SK-N-SH (cell line): Measurements from ENCODE around the gene GDPD1. TPM values are rescaled to one million over a fixed set of nuclear protein-coding genes. Genes with fewer than 3 reads are reported as not detected.

Experiments used
- CTCF ChIA-PET: fragments of 300-600, 350-600 bp; formaldehyde crosslinking; extraction: SDS; loops from one replicate; lab custom pipeline; 2021; lab: Yijun Ruan, JAX
- POLR2A ChIA-PET: fragments of 350-600 bp; sonication (Branson Sonifier 250); formaldehyde crosslinking; extraction: SDS; loops from one replicate; lab custom pipeline; 2020; ENCODE audit warnings: antibody characterized with exemption, inconsistent platforms; lab: Yijun Ruan, JAX
- DNase-seq: peaks from one replicate; pipeline ENCODE4 v3.0.0; 2012
- H2AFZ ChIP-seq: fragments of 200-600 bp; sonication (generic); 2 replicates; pipeline ENCODE4 v1.8.1; 2016; ENCODE audit warnings: antibody characterized with exemption, mild to moderate bottlenecking, low read depth
- H3F3A ChIP-seq: fragments of 200-600 bp; sonication (generic); replicated peaks from 2 replicates; pipeline ENCODE3; 2016; ENCODE audit warnings: antibody characterized with exemption, mild to moderate bottlenecking; ENCODE audit not compliant: insufficient read depth
- H3K27ac ChIP-seq, 2 experiments: fragments of 200-500 bp in 1 of 2; fragments of 200-600 bp in 1 of 2; sonication (Bioruptor generic) in 1 of 2; sonication (generic), shearing (Covaris generic) in 1 of 2; 2 replicates each; pipeline versions ENCODE4 v1.5.1 to v1.6.1; 2014 to 2016; ENCODE audit warnings: low read depth in 2 of 2, inconsistent platforms in 1 of 2, low read length in 1 of 2, mild to moderate bottlenecking in 1 of 2, mixed read lengths in 1 of 2
- H3K27me3 ChIP-seq: fragments of 200-600 bp; sonication (generic), shearing (Covaris generic); 2 replicates; pipeline ENCODE4 v1.6.1; 2016; ENCODE audit warnings: mixed run types; ENCODE audit not compliant: insufficient read depth
- H3K36me3 ChIP-seq, 2 experiments: fragments of 200-500 bp in 1 of 2; fragments of 200-600 bp in 1 of 2; sonication (Bioruptor generic) in 1 of 2; sonication (generic) in 1 of 2; replicated peaks in 1 of 2; 2 replicates each; pipeline versions ENCODE3 to v1.5.1; 2014 to 2016; ENCODE audit warnings: low read length in 1 of 2, mild to moderate bottlenecking in 1 of 2; ENCODE audit not compliant: insufficient read depth in 2 of 2, control insufficient read depth in 1 of 2
- H3K4me1 ChIP-seq, 2 experiments: fragments of 200-500 bp in 1 of 2; fragments of 200-600 bp in 1 of 2; sonication (Bioruptor generic) in 1 of 2; sonication (generic), shearing (Covaris generic) in 1 of 2; 2 replicates each; pipeline versions ENCODE4 v1.5.1 to v1.6.1; 2014 to 2016; ENCODE audit warnings: low read depth in 1 of 2, low read length in 1 of 2, mixed run types in 1 of 2; ENCODE audit not compliant: insufficient read depth in 2 of 2, control insufficient read depth in 1 of 2
- H3K4me2 ChIP-seq: fragments of 200-600 bp; sonication (generic), shearing (Covaris generic); 2 replicates; pipeline ENCODE4 v1.6.1; 2017; ENCODE audit warnings: mixed run types
- H3K4me3 ChIP-seq, 2 experiments: fragments of 200-500 bp in 1 of 2; fragments of 200-600 bp in 1 of 2; sonication (Bioruptor generic) in 1 of 2; sonication (generic), shearing (Covaris generic) in 1 of 2; 2 replicates each; pipeline versions ENCODE4 v1.5.1 to v1.8.1; 2014 to 2016; ENCODE audit warnings: low read depth in 2 of 2, inconsistent platforms in 1 of 2, low read length in 1 of 2, mild to moderate bottlenecking in 1 of 2, mixed read lengths in 1 of 2, moderate library complexity in 1 of 2
- H3K79me2 ChIP-seq: fragments of 200-600 bp; sonication (generic); 2 replicates; pipeline ENCODE4 v1.8.1; 2017; ENCODE audit warnings: mild to moderate bottlenecking; ENCODE audit not compliant: insufficient read depth
- H3K9ac ChIP-seq: fragments of 200-600 bp; sonication (generic); 2 replicates; pipeline ENCODE4 v1.6.1; 2017; ENCODE audit warnings: mixed run types
- H3K9me2 ChIP-seq: fragments of 200-600 bp; sonication (generic); 2 replicates; pipeline ENCODE4 v1.6.1; 2017; ENCODE audit warnings: mixed run types
- H3K9me3 ChIP-seq: fragments of 200-600 bp; sonication (generic); 2 replicates; pipeline ENCODE4 v1.6.1; 2017; ENCODE audit warnings: mixed run types, mild to moderate bottlenecking, moderate library complexity
- H4K20me1 ChIP-seq: fragments of 200-600 bp; sonication (generic); 2 replicates; pipeline ENCODE4 v1.6.1; 2017; ENCODE audit warnings: mild to moderate bottlenecking, mixed run types; ENCODE audit not compliant: insufficient read depth
- CHD2 ChIP-seq: fragments of 150-350 bp; IDR thresholded peaks from 2 replicates; pipeline ENCODE4 v1.6.1; 2018; ENCODE audit warnings: low read length; ENCODE audit not compliant: partially characterized antibody
- ELF1 ChIP-seq: IDR thresholded peaks from 2 replicates; pipeline ENCODE4 v1.4.0; 2012
- FOXM1 ChIP-seq: IDR thresholded peaks from 2 replicates; pipeline ENCODE4 v1.4.0; 2012; ENCODE audit warnings: low read depth, mild to moderate bottlenecking
- MEF2A ChIP-seq: IDR thresholded peaks from 2 replicates; pipeline ENCODE4 v1.4.0; 2012; ENCODE audit warnings: low read depth, borderline replicate concordance
- MXI1 ChIP-seq: IDR thresholded peaks from 2 replicates; pipeline ENCODE4 v1.6.1; 2012; ENCODE audit warnings: mild to moderate bottlenecking, low read depth, low read length, improper control_type of control experiment
- POLR2AphosphoS5 ChIP-seq: IDR thresholded peaks from 2 replicates; pipeline ENCODE4 v1.6.1; 2012; ENCODE audit warnings: low read depth, low read length
- RAD21 ChIP-seq: IDR thresholded peaks from 2 replicates; pipeline ENCODE4 v1.6.1; 2012; ENCODE audit warnings: mild to moderate bottlenecking, low read length
- RCOR1 ChIP-seq: fragments of 150-350 bp; IDR thresholded peaks from 2 replicates; pipeline ENCODE4 v1.6.1; 2017; ENCODE audit warnings: antibody characterized with exemption, low read length
- RXRA ChIP-seq: IDR thresholded peaks from 2 replicates; pipeline ENCODE4 v1.4.0; 2012; ENCODE audit warnings: low read depth, mild to moderate bottlenecking, borderline replicate concordance
- TCF12 ChIP-seq: IDR thresholded peaks from 2 replicates; pipeline ENCODE4 v1.4.0; 2012
- TEAD4 ChIP-seq: IDR thresholded peaks from 2 replicates; pipeline ENCODE4 v1.4.0; 2012; ENCODE audit warnings: mild to moderate bottlenecking, borderline replicate concordance; ENCODE audit not compliant: insufficient read depth
- YY1 ChIP-seq: IDR thresholded peaks from 2 replicates; pipeline ENCODE4 v1.4.0; 2012; ENCODE audit warnings: low read depth, mild to moderate bottlenecking
- WGBS: methylation state at CpG from one replicate; pipeline ENCODE4 v1.1.6; 2017; ENCODE audit warnings: low lambda C conversion rate; 5-methylcytosine and 5-hydroxymethylcytosine counted together
- polyA plus RNA-seq, 3 experiments: library from polyadenylated mRNA; depleted of rRNA; stranded (reverse); fragments of >200 nt; gene quantifications; 2 replicates each; pipeline ENCODE4 v1.2.3, GENCODE V29; 2012
- TF ChIP-seq, protein P1 (sequence below): IDR thresholded peaks from 2 replicates; pipeline ENCODE4 v1.4.0; 2012; ENCODE audit warnings: low read depth, borderline replicate concordance
- TF ChIP-seq, protein P2 (sequence below): IDR thresholded peaks from 2 replicates; pipeline ENCODE4 v1.4.0; 2012; ENCODE audit warnings: low read depth, borderline replicate concordance
- TF ChIP-seq, protein P3 (sequence below): IDR thresholded peaks from 2 replicates; pipeline ENCODE4 v1.6.1; 2012; ENCODE audit warnings: mild to moderate bottlenecking, low read depth, low read length, moderate library complexity
- TF ChIP-seq, protein P4 (sequence below): IDR thresholded peaks from 2 replicates; pipeline ENCODE4 v1.4.0; 2012; ENCODE audit warnings: low read depth

The GDPD1 gene
- polyA plus RNA-seq, 1 of the 3 experiments (the other 2 are of a cell fraction), result 1.5 TPM

DNA sequence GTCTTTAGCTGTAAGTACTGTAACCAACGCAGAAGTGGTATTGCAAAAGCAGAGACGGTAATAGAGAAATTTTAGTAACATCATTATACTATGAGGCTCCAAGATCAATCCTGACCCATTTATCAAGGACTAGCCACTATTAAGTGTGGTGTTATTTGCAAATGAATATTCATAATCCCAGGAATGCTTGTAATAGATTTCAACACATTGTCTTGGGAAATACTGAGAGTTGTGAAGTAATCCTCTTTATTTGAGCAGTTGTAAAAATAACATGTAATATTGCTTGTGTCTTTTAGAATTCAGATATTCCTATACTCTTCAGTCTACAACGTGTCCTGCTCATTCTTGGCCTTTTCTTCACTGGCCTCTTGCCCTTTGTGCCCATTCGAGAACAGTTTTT, 46.4 kb downstream of the GDPD1 start:
- Histone ChIP-seq H3K4me2 (no peak overlapping the region), H3K36me3 (no peaks in the 10 kb centered on the region), H3K27ac (no peak overlapping the region), H3K79me2 (no peaks in the 10 kb centered on the region), H3K9me2 (no peaks in the 10 kb centered on the region), H3K9ac (no peak overlapping the region), H4K20me1 (no peaks in the 10 kb centered on the region), H3K4me1 (no peaks in the 10 kb centered on the region), H3K9me3 (no peaks in the 10 kb centered on the region), H3K27me3 (no peaks in the 10 kb centered on the region), H3F3A (peaks cover 4% of the 10 kb centered on the region), H3K4me3 (no peak overlapping the region), H2AFZ (peak overlapping the region; percentile 17; the same call in 1 of the 2 replicates)
- WGBS, result 89% methylated on average over 4 of the region's 4 CpGs
- ChIA-PET POLR2A (no interaction called here), CTCF (interaction anchor here (1.6 kb wide), 1 partner anchor 47 kb away, joined by 4 read pairs; the partner anchor contains the start of gene GDPD1)
- no peak for DNase-seq
- TF ChIP-seq MEF2A (no peak), RXRA (no peak), RAD21 (no peak), CHD2 (no peak), ELF1 (no peak), POLR2AphosphoS5 (no peak), YY1 (no peak), RCOR1 (no peak), FOXM1 (no peak), TEAD4 (no peak), MXI1 (no peak), TCF12 (no peak)
- TF ChIP-seq, protein P1, sequence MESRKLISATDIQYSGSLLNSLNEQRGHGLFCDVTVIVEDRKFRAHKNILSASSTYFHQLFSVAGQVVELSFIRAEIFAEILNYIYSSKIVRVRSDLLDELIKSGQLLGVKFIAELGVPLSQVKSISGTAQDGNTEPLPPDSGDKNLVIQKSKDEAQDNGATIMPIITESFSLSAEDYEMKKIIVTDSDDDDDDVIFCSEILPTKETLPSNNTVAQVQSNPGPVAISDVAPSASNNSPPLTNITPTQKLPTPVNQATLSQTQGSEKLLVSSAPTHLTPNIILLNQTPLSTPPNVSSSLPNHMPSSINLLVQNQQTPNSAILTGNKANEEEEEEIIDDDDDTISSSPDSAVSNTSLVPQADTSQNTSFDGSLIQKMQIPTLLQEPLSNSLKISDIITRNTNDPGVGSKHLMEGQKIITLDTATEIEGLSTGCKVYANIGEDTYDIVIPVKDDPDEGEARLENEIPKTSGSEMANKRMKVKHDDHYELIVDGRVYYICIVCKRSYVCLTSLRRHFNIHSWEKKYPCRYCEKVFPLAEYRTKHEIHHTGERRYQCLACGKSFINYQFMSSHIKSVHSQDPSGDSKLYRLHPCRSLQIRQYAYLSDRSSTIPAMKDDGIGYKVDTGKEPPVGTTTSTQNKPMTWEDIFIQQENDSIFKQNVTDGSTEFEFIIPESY, result no peak
- TF ChIP-seq, protein P2, sequence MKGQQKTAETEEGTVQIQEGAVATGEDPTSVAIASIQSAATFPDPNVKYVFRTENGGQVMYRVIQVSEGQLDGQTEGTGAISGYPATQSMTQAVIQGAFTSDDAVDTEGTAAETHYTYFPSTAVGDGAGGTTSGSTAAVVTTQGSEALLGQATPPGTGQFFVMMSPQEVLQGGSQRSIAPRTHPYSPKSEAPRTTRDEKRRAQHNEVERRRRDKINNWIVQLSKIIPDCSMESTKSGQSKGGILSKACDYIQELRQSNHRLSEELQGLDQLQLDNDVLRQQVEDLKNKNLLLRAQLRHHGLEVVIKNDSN, result no peak
- TF ChIP-seq, protein P3, sequence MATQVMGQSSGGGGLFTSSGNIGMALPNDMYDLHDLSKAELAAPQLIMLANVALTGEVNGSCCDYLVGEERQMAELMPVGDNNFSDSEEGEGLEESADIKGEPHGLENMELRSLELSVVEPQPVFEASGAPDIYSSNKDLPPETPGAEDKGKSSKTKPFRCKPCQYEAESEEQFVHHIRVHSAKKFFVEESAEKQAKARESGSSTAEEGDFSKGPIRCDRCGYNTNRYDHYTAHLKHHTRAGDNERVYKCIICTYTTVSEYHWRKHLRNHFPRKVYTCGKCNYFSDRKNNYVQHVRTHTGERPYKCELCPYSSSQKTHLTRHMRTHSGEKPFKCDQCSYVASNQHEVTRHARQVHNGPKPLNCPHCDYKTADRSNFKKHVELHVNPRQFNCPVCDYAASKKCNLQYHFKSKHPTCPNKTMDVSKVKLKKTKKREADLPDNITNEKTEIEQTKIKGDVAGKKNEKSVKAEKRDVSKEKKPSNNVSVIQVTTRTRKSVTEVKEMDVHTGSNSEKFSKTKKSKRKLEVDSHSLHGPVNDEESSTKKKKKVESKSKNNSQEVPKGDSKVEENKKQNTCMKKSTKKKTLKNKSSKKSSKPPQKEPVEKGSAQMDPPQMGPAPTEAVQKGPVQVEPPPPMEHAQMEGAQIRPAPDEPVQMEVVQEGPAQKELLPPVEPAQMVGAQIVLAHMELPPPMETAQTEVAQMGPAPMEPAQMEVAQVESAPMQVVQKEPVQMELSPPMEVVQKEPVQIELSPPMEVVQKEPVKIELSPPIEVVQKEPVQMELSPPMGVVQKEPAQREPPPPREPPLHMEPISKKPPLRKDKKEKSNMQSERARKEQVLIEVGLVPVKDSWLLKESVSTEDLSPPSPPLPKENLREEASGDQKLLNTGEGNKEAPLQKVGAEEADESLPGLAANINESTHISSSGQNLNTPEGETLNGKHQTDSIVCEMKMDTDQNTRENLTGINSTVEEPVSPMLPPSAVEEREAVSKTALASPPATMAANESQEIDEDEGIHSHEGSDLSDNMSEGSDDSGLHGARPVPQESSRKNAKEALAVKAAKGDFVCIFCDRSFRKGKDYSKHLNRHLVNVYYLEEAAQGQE, result no peak
- TF ChIP-seq, protein P4, sequence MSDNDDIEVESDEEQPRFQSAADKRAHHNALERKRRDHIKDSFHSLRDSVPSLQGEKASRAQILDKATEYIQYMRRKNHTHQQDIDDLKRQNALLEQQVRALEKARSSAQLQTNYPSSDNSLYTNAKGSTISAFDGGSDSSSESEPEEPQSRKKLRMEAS, result no peak
